SK-N-SH treated with all-trans-retinoic acid at 6 μM for 48 hours (cell line): ENCODE results near the gene DNAJC9.

Source experiments
- OSR1 ChIP-seq: fragments of 250-450 bp; sonication (Bioruptor Pico); IDR thresholded peaks from 2 replicates; pipeline ENCODE4 v1.8.0; 2022; ENCODE audit warnings: moderate library complexity, mild to moderate bottlenecking, inconsistent platforms
- TSHZ2 ChIP-seq: fragments of 250-450 bp; sonication (Bioruptor Pico); IDR thresholded peaks from 2 replicates; pipeline ENCODE4 v1.5.0; 2020; ENCODE audit warnings: mild to moderate bottlenecking, moderate library complexity

GRCh38 chr10:73287441-73287840 is 40.4 kb upstream of the DNAJC9 start:
- TF ChIP-seq OSR1 (CRISPR knock-in tag) (no peak), TSHZ2 (CRISPR knock-in tag) (no peak)
